Mesothelial cell of epicardium (in vitro differentiated cells): ENCODE measurements around the gene KLK14. TPM values are rescaled to one million over a fixed set of nuclear protein-coding genes. Genes with fewer than 3 reads are reported as not detected.

ENCODE experiments used
- DNase-seq, 2 experiments: peaks; one replicate each; pipeline ENCODE4 v3.0.0; 2021; ENCODE audit warnings: low spot score in 2 of 2; ENCODE audit not compliant: unreplicated experiment in 2 of 2
- H3K27ac Mint-ChIP-seq: 2 replicates; pipeline ENCODE4 v1.8.0; 2021; ENCODE audit warnings: mixed read lengths
- H3K27me3 Mint-ChIP-seq: 2 replicates; pipeline ENCODE4 v1.8.0; 2021; ENCODE audit warnings: low read depth, mixed read lengths
- H3K36me3 Mint-ChIP-seq: 2 replicates; pipeline ENCODE4 v1.8.0; 2021; ENCODE audit warnings: mixed read lengths
- H3K4me1 Mint-ChIP-seq: 2 replicates; pipeline ENCODE4 v1.8.0; 2021; ENCODE audit warnings: mixed read lengths
- H3K4me3 Mint-ChIP-seq: 2 replicates; pipeline ENCODE4 v1.8.0; 2021; ENCODE audit warnings: mild to moderate bottlenecking, moderate library complexity, mixed read lengths
- H3K9me3 Mint-ChIP-seq: 2 replicates; pipeline ENCODE4 v1.8.0; 2021; ENCODE audit warnings: mixed read lengths
- total RNA-seq: library from RNA; stranded (reverse); gene quantifications from 3 replicates; pipeline ENCODE4 v1.2.1, GENCODE V29; 2021
- TF ChIP-seq, protein P1 (sequence below): fragments of 200-600 bp; sonication (generic); IDR thresholded peaks from one replicate; pipeline ENCODE4 v1.5.0; 2021; ENCODE audit warnings: antibody characterized with exemption; ENCODE audit not compliant: unreplicated experiment

The KLK14 gene
- total RNA-seq, 1 donor from 2014 or later, result 0.45 TPM

DNA sequence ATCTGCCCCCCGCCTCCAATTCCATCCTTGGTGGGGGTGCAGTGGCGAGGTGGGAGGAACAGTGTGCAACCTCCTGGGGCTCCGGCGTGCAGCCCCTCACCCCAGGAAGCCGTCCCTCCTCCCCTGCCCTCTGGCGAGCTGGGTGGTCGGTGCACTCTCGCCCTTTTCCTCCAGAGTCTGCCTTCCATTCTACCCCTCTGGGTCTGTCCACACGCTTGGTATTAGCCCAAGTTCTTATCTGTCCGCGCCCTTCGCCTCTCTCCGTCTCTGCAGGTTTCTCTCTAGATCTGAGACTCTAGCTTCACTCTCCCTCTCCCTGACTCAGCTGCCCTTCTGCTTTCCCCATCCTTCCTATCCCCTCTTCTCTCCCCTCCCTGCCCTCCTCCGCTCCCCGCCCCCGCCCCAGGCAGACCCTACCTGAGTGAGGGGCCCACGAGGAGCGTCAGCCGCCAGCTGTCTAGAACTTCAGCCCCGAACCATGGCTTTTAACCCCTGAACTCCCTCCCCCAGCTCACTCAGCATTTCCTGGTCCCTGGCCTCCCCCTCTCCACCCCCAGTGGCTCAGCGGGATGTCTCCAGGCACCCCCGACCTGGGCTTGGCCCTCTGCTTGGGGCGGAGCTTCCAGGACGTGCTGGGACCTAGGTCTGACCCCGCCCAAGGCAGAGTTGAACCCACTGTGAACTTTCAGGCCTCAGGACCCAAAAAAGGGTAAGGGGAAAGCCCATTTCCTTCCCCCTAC, 17.3 kb downstream of the KLK14 start:
- TF ChIP-seq, protein P1, sequence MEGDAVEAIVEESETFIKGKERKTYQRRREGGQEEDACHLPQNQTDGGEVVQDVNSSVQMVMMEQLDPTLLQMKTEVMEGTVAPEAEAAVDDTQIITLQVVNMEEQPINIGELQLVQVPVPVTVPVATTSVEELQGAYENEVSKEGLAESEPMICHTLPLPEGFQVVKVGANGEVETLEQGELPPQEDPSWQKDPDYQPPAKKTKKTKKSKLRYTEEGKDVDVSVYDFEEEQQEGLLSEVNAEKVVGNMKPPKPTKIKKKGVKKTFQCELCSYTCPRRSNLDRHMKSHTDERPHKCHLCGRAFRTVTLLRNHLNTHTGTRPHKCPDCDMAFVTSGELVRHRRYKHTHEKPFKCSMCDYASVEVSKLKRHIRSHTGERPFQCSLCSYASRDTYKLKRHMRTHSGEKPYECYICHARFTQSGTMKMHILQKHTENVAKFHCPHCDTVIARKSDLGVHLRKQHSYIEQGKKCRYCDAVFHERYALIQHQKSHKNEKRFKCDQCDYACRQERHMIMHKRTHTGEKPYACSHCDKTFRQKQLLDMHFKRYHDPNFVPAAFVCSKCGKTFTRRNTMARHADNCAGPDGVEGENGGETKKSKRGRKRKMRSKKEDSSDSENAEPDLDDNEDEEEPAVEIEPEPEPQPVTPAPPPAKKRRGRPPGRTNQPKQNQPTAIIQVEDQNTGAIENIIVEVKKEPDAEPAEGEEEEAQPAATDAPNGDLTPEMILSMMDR, result no peak
- Mint-ChIP-seq H3K27ac (no peak overlapping the region), H3K4me1 (peaks cover 3% of the 10 kb centered on the region), H3K36me3 (no peaks in the 10 kb centered on the region), H3K4me3 (peak overlapping the region; percentile 75), H3K27me3 (peaks cover 29% of the 10 kb centered on the region), H3K9me3 (peaks cover 10% of the 10 kb centered on the region)
- DNase-seq, result no peak

DNA sequence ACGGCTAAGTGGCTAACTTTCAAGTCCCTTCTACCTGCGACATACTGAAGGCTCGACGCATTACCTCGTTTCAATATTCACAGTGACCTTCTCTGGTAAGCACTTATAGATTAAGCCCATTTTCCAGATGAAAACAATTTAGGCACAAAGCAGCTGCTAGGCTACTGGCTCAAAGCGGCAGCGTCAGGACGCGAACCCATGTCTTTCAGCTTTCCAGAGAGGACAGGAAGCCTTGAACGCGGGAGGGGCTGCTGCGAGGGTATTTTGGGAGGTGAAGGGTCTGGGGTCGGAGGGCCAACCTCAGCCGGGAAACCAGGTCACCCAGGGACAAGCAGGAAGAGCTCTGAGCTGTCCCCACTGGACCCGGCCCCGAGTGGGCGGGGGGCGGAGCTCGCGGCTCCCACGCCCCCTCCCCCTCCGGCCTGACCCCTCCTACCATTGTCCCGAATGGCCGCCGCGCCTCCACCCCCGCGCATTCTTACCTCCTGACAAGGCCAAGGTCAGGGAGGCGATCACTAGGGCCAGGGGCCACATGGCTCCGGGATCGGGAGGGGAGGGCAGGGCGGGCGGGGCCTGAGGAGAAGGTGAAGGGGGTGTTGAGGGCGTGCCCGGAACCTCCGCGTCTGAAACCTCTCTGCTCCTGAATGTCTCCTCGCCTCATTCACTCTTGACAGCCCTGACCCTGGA, 18.0 kb downstream of the KLK14 start, which contains the start of gene KLK13:
TSS of gene KLK13 (minus strand) at position 559 of the 687 bp plus-strand sequence. CDS start at position 534, 25 bp downstream.
- Mint-ChIP-seq H3K4me1 (peaks cover 3% of the 10 kb centered on the region), H3K9me3 (peaks cover 10% of the 10 kb centered on the region), H3K36me3 (no peaks in the 10 kb centered on the region), H3K27me3 (peaks cover 29% of the 10 kb centered on the region), H3K4me3 (peak within 1 kb of the TSS; percentile 75), H3K27ac (no peak within 1 kb of the TSS)
- TF ChIP-seq, protein P1, result no peak
- DNase-seq, result no peak

DNA sequence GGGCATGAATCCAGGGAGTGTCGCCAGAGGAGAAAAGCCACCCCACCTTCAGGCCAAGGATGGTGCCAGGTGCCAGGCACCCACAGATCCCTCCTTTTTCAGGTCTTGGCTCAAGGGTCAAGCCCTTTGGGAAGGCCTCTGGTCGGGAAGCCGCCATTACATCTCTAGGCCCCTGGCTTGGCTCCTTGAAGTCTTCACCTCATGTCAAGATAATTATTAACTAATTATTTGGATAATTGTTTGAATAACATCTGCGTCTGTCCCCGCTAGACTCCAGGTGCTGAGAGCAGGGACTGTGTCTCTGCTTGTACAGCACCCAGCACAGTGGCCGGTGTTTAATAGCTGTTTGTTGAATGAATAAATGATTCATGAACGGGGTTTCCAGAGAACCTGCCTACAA, 19.0 kb downstream of the KLK14 start:
- peak overlapping the region; percentile 33 for H3K4me3 Mint-ChIP-seq
- H3K36me3 Mint-ChIP-seq, result no peaks in the 10 kb centered on the region
- peaks cover 3% of the 10 kb centered on the region for H3K4me1 Mint-ChIP-seq
- peaks cover 10% of the 10 kb centered on the region for H3K9me3 Mint-ChIP-seq
- TF ChIP-seq, protein P1, result no peak
- peaks cover 33% of the 10 kb centered on the region for H3K27me3 Mint-ChIP-seq
- no peak overlapping the region for H3K27ac Mint-ChIP-seq
- DNase-seq, result no peak

DNA sequence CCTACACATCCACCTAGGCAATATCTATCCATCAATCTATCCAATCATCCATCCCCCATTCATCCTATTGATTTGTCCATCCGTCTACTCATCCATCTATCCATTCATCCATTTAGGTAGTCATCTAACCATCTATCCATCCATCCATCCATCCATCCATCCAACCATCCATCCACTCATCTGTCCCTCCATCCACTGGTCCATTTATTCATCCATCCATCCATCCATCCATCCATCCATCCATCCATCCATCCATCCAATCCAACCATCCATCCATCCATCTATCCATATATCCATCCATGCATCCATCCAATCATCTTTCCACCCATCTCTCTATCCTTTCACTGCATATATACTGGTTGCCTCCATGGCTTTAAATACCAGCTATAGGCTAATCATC, 21.7 kb downstream of the KLK14 start:
- peaks cover 37% of the 10 kb centered on the region for H3K27me3 Mint-ChIP-seq
- DNase-seq, result no peak

DNA sequence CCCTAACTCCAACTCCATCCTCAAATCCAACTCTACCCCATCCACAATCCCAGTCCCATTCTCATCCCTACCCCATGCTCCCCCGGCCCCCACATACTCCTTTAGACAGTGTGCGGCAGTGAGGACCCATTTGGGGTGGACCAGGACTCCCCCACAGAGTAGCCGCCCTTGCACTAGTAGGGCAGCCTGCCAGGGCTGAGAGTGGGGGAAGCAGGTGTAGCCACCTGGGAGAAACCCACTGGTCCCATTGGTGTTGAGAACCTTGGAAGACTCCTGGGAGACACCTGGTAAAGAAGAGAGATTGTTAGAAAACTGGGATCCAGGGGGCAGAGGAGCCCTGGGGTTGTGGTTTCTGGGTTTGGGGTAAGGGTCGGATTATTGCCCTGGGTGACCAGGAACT, 22.4 kb downstream of the KLK14 start:
- peaks cover 39% of the 10 kb centered on the region for H3K27me3 Mint-ChIP-seq
- H3K27ac Mint-ChIP-seq, result no peak overlapping the region
- no peak for DNase-seq
- no peaks in the 10 kb centered on the region for H3K36me3 Mint-ChIP-seq
- TF ChIP-seq, protein P1, result no peak
- no peak overlapping the region for H3K4me3 Mint-ChIP-seq
- peaks cover 6% of the 10 kb centered on the region for H3K9me3 Mint-ChIP-seq
- H3K4me1 Mint-ChIP-seq, result peaks cover 2% of the 10 kb centered on the region

More for the DNA sequence above, 21.7 kb downstream of the KLK14 start:
- no peak overlapping the region for H3K27ac Mint-ChIP-seq
- H3K4me3 Mint-ChIP-seq, result no peak overlapping the region
- TF ChIP-seq, protein P1, result no peak
- peaks cover 3% of the 10 kb centered on the region for H3K4me1 Mint-ChIP-seq
- peaks cover 6% of the 10 kb centered on the region for H3K9me3 Mint-ChIP-seq
- no peaks in the 10 kb centered on the region for H3K36me3 Mint-ChIP-seq
